GM12892 (cell line): ENCODE measurements around the gene BHLHE40.

Experiments used
- POLR2A ChIP-seq: IDR thresholded peaks from 2 replicates; pipeline ENCODE4 v1.6.1; 2011; ENCODE audit warnings: low read depth, low read length, control low read depth
- TAF1 ChIP-seq: IDR thresholded peaks from 2 replicates; pipeline ENCODE4 v1.6.1; 2011; ENCODE audit warnings: low read depth, mild to moderate bottlenecking, control low read depth, low read length, borderline replicate concordance

- no peak for TF ChIP-seq POLR2A
- TF ChIP-seq TAF1, result no peak
These were observed 31.7 kb downstream of the BHLHE40 start for GRCh38 chr3:5010706-5011554.
